GM12878 (cell line): Measurements from ENCODE around the gene SEPTIN11. TPM values are rescaled to one million over a fixed set of nuclear protein-coding genes. Genes with fewer than 3 reads are reported as not detected.

Experiments
- ATAC-seq: fragments of 200-7000 bp; cut with Tn5 transposase; 3 replicates; pipeline ENCODE4 v1.9.1; 2020; ENCODE audit warnings: mild to moderate bottlenecking, moderate library complexity
- BruUV-seq: library from RNA; stranded (reverse); fragments of 400-500 nt; replicated peaks from 2 replicates; lab custom pipeline; 2021; lab: Mats Ljungman, UMichigan
- CTCF ChIA-PET: fragments of 300-600 bp; sonication (Branson Sonifier 250); formaldehyde crosslinking; extraction: SDS; loops from one replicate; lab custom pipeline; 2021; ENCODE audit warnings: inconsistent platforms; lab: Yijun Ruan, JAX
- POLR2A ChIA-PET: fragments of 350-600 bp; formaldehyde crosslinking; extraction: SDS; loops from one replicate; lab custom pipeline; 2021; ENCODE audit warnings: inconsistent platforms; lab: Charles Lee
- RAD21 ChIA-PET: fragments of 300-600 bp; sonication (Branson Sonifier 250); formaldehyde crosslinking; loops from one replicate; lab custom pipeline; 2023; ENCODE audit warnings: antibody characterized with exemption; ENCODE audit not compliant: unreplicated experiment; lab: Charles Lee
- SMC1A ChIA-PET: fragments of 300-600 bp; sonication (Branson Sonifier 250); formaldehyde crosslinking; loops from one replicate; lab custom pipeline; 2023; ENCODE audit not compliant: unreplicated experiment, uncharacterized antibody; lab: Charles Lee
- DNase-seq: peaks from one replicate; pipeline ENCODE4 v3.0.0-alpha.2; 2011; ENCODE audit warnings: low read depth, low spot score
- FAIRE-seq: peaks from 3 replicates; lab custom pipeline; 2011; peaks lifted over from hg19 to GRCh38; lab: Jason Lieb, UNC
- H2AFZ ChIP-seq: 2 replicates; pipeline ENCODE4 v1.6.0; 2011; ENCODE audit warnings: low read depth, low read length, control low read depth; ENCODE audit not compliant: control insufficient read depth
- H3K27ac ChIP-seq: 2 replicates; pipeline ENCODE4 v1.5.1; 2011; ENCODE audit warnings: control low read depth; ENCODE audit not compliant: control insufficient read depth, insufficient read depth
- H3K27me3 ChIP-seq, 2 experiments: replicated peaks in 1 of 2; 2 replicates each; pipeline versions ENCODE4 v1.6.0 to v1.6.1; 2011; ENCODE audit warnings: low read length in 1 of 2; ENCODE audit not compliant: control insufficient read depth in 2 of 2, insufficient read depth in 2 of 2
- H3K36me3 ChIP-seq, 2 experiments: 2 replicates each; pipeline ENCODE4 v1.5.1; 2011; ENCODE audit warnings: low read length in 1 of 2; ENCODE audit not compliant: control insufficient read depth in 2 of 2, insufficient read depth in 2 of 2
- H3K4me1 ChIP-seq: 2 replicates; pipeline ENCODE4 v1.6.1; 2011; ENCODE audit warnings: mild to moderate bottlenecking, low read length, moderate library complexity, mixed read lengths; ENCODE audit not compliant: control insufficient read depth, insufficient read depth
- H3K4me2 ChIP-seq: 2 replicates; pipeline ENCODE4 v1.6.0; 2011; ENCODE audit warnings: control low read depth; ENCODE audit not compliant: control insufficient read depth, insufficient read depth
- H3K4me3 ChIP-seq: fragments of 200-600 bp; sonication (generic); 2 replicates; pipeline ENCODE4 v1.5.1; 2016
- H3K79me2 ChIP-seq: 2 replicates; pipeline ENCODE4 v1.6.0; 2011; ENCODE audit warnings: low read length; ENCODE audit not compliant: control insufficient read depth, insufficient read depth
- H3K9ac ChIP-seq: 2 replicates; pipeline ENCODE4 v1.8.0; 2011; ENCODE audit warnings: low read length, control low read depth, mixed read lengths; ENCODE audit not compliant: control insufficient read depth, insufficient read depth
- H3K9me3 ChIP-seq: replicated peaks from 3 replicates; pipeline ENCODE4 v1.5.1; 2011; ENCODE audit warnings: mild to moderate bottlenecking, low read length; ENCODE audit not compliant: control insufficient read depth, insufficient read depth
- H4K20me1 ChIP-seq: 2 replicates; pipeline ENCODE4 v1.6.0; 2011; ENCODE audit not compliant: control insufficient read depth, insufficient read depth
- IKZF2 ChIP-seq, 2 experiments: fragments of 450-650 bp; IDR thresholded peaks; 2 replicates each; pipeline ENCODE4 v1.6.1; 2017; ENCODE audit warnings: mild to moderate bottlenecking in 2 of 2, moderate library complexity in 2 of 2
- JUND ChIP-seq: IDR thresholded peaks from 2 replicates; pipeline ENCODE4 v1.6.1; 2012; ENCODE audit warnings: low read depth, mild to moderate bottlenecking, low read length, improper control_type of control experiment, moderate library complexity
- MLLT1 ChIP-seq: fragments of 450-650 bp; IDR thresholded peaks from 2 replicates; pipeline ENCODE4 v1.6.1; 2016; ENCODE audit warnings: mild to moderate bottlenecking
- NR2C2 ChIP-seq: IDR thresholded peaks from 2 replicates; pipeline ENCODE4 v1.6.1; 2011; ENCODE audit warnings: borderline replicate concordance, low read depth; ENCODE audit not compliant: control insufficient read depth, insufficient read length
- POU2F2 ChIP-seq: IDR thresholded peaks from 3 replicates; pipeline ENCODE4 v1.6.1; 2011; ENCODE audit warnings: low read depth, mild to moderate bottlenecking, low read length, borderline replicate concordance
- RELA ChIP-seq: fragments of 450-650 bp; IDR thresholded peaks from 2 replicates; pipeline ENCODE4 v1.8.0; 2014; ENCODE audit warnings: borderline replicate concordance; ENCODE audit not compliant: partially characterized antibody
- ZNF687 ChIP-seq: fragments of 450-650 bp; IDR thresholded peaks from 2 replicates; pipeline ENCODE4 v1.6.1; 2017; ENCODE audit warnings: mild to moderate bottlenecking, moderate library complexity
- WGBS: methylation state at CpG from one replicate; pipeline ENCODE4 v1.1.6; 2016; ENCODE audit warnings: low lambda C conversion rate; ENCODE audit not compliant: insufficient replicate concordance, insufficient coverage; ENCODE audit errors: missing lambda C conversion rate; 5-methylcytosine and 5-hydroxymethylcytosine counted together
- in situ Hi-C: fragments of 300-500 bp; cut with MboI; formaldehyde crosslinking; loops from 9 replicates; pipeline ENCODE4 v1.14.3; 2018; ENCODE audit warnings: mixed read lengths
- intact Hi-C: fragments of 100-400 bp; cut with micrococcal nuclease; formaldehyde crosslinking; loops from one replicate; pipeline ENCODE4 v1.14.2; 2022; ENCODE audit not compliant: unreplicated experiment
- polyA plus RNA-seq, 11 experiments: library from polyadenylated mRNA; depleted of rRNA in 4 of 11; unstranded in 6 of 11; stranded (reverse) in 5 of 11; fragments of >200 nt; fragmentation: Nextera tagmentation in 4 of 11; fragmentation: Illumina TruSeq in 1 of 11; extraction: Ambion mirVana in 4 of 11; extraction: Trizol in 1 of 11; gene quantifications; 1 replicate in 1 of 11; 2 replicates in 10 of 11; pipeline versions ENCODE4 v1.2.1 to v1.2.3, GENCODE V29; 2011 to 2016; ENCODE audit warnings: inconsistent platforms in 2 of 11, missing spikeins in 2 of 11, low read depth in 1 of 11
- total RNA-seq, 4 experiments: library from RNA; depleted of rRNA in 3 of 4; stranded (reverse); fragments of >200 nt in 3 of 4; fragmentation: Illumina TruSeq in 1 of 4; extraction: Trizol in 1 of 4; gene quantifications; 2 replicates each; pipeline versions ENCODE4 v1.2.1 to v1.2.3, GENCODE V29; 2013 to 2021

SEPTIN11 gene
- total and polyA plus RNA-seq, 10 of the 15 experiments (the other 5 are each of a cell fraction or from before 2014, with no cell fraction given): 24.7 to 160 (median 91.3) TPM

GRCh38 chr4:76955182-76955581 is 5.6 kb downstream of the SEPTIN11 start:
- POLR2A ChIA-PET: no interaction called here
- TF ChIP-seq JUND (no peak), ZNF687 (no peak), MLLT1 (no peak), IKZF2 (IDR thresholded peaks at IDR 0.05) (no peak), NR2C2 (no peak), POU2F2 (no peak), RELA (no peak)
- peaks cover 0 to 2% of the 10 kb centered on the region in 2 experiments; a peak in 2 of 4 replicates for H3K36me3 ChIP-seq
- intact Hi-C loops: no loop called here
- WGBS: 91% methylated on average over 1 of the region's 1 CpG
- ATAC-seq (no peak), FAIRE-seq (no peak), DNase-seq (no peak)
- peaks cover 88% of the 10 kb centered on the region for H3K79me2 ChIP-seq
- peak overlapping the region; percentile 25; the same call in 1 of the 2 replicates for H3K4me2 ChIP-seq
- peaks cover 7% of the 10 kb centered on the region; the same call in 1 of the 2 replicates for H3K4me1 ChIP-seq
- H4K20me1 ChIP-seq: no peaks in the 10 kb centered on the region
- CTCF ChIA-PET: interaction anchor here (0.8 kb wide), 1 partner anchor 16 kb away, joined by 3 read pairs; no protein-coding TSS in a partner anchor
- H3K9ac ChIP-seq: no peak overlapping the region
- H2AFZ ChIP-seq: no peak overlapping the region
- SMC1A ChIA-PET: interaction anchor here (0.6 to 2.0 kb wide), 3 partner anchors 16 to 37 kb away, joined by 3 to 6 read pairs (median 3); no protein-coding TSS in a partner anchor
- no TSS peak for BruUV-seq
- H3K27me3 ChIP-seq: no peaks in the 10 kb centered on the region
- RAD21 ChIA-PET: no interaction called here
- H3K27ac ChIP-seq: no peak overlapping the region
- H3K4me3 ChIP-seq: no peak overlapping the region
- in situ Hi-C loops: no loop called here
- no peaks in the 10 kb centered on the region; the same call in 2 of the 3 replicates for H3K9me3 ChIP-seq
